Measurements from ENCODE around the gene ROR2.
A peak's percentile ranks its signal among the peaks of the same experiment; 100 is the strongest.

Gene ROR2

DNA sequence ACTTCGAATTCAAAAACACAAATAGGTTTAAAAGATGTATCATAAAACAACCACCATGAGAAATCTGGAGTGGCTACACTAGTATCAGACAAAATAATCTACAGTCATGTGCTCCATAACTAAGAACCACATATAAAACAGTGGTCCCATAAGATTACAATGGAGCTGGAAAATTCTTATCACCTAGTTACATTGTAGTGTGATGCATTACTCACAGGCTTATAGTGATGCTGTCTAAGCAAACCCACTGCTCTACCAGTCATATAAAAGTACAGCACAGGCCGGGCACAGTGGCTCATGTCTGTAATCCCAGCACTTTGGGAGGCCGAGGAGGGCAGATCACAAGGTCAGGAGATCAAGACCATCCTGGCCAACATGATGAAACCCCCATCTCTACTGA lies 160.1 kb downstream of the ROR2 start:
- no peak for DNase-seq

DNA sequence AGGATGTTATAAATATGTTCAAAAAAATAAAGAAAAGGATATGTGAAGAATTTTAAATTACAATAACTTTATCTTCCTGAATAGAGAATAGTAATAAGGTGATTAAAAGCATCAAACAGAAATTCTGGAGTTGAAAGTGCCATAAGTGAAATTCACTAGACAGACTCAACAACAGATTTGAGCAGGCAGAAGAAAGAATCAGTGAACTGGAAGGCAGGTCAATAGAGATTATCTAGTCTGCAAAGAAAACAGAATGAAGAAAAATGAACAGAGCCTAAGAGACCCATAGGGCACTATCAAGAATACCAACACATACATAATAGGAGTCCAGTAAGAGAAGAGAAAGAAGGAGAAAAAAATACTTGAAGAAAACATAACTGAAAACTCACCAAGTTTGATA lies 162.1 kb downstream of the ROR2 start:
- DNase-seq = no peak

DNA sequence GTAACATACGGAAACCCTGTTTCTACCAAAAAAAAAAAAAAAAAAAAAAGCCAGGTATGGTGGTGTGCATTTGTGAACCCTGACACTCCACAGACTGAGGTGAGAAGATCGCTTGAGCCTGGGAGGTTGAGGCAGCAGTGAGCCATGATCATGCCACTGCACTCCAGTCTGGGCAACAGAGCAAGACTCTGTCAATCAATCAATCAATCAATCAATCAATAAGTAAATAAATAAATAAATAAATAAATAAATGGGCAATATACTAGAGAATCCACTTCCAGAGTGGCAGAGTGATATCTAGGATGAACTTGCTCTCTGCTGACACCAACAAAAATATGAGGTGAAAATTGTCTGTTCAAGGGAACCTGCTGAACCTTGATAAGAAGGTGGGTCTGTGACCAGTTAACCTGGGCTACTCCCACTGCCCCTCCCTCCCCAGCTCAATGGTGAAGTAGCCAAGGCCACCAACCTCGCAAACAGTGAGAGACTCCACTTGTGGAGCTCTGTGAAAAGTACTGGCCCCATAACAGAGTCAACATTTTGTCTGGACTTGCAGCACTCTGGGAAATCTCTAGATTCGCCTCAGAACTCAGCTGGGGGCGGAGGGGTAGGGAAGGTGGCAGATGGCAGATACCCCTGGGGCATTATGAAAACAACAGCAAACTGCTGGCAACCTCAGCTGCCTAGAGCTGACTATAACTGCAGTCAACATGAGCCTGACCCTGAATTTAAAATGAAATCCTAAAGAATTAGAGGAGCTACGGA lies 163.7 kb downstream of the ROR2 start:
- DNase-seq = peak; percentile 76

DNA sequence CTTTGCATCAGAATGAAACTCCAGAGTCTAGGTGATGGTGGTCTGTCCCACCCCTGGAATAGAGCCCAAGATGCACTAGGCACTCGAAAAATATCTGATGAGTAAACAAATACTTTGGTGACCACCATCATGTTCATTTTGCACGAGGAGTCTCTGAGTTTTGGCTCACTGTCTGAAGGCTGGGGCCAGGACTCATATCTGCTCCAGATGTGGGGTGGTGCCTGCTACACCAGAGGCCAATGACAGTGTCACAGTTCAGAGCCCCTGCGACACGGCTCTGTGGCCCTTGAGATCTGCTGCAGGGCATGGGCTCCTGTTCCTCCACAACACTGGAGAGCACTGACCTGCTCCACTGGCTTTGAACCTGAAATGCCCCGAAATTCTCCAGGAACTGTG lies 164.6 kb downstream of the ROR2 start:
- no peak for DNase-seq

DNA sequence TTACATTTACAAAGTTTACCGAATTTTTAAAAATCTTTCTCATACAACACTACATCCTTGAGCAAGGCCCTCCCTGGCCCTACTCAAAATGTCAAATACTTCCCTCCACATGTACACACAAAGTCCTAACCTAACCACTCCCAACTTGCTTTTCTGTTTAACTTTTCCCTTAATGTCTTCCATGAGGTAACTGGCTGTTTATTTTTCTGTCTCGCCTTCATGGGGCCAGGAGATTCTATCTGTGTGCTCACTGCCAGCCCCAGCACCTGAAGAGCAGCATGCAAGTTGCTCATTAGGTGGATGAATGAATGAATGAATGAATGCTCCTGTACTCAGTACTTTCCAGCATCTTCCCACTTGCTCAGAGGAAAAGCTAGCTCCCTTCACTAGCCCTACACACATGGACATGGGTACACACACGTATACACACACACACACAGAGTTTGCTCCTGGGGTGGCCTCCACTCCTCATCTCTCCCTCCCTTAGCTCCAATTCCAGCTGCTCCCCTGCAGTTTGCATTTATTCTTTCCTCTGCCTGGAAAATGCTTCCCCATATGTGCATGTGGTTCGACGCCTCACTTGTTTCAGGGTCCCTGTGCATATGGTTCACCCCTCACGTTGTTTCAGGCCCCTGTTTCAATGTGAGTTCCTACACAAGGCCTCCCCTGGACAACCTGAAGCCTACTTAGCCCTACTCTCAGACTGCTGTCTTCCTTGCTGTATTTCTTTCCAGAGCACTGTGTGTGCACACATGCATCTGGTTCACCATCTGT lies 165.2 kb downstream of the ROR2 start:
- DNase-seq = peak; percentile 9

DNA sequence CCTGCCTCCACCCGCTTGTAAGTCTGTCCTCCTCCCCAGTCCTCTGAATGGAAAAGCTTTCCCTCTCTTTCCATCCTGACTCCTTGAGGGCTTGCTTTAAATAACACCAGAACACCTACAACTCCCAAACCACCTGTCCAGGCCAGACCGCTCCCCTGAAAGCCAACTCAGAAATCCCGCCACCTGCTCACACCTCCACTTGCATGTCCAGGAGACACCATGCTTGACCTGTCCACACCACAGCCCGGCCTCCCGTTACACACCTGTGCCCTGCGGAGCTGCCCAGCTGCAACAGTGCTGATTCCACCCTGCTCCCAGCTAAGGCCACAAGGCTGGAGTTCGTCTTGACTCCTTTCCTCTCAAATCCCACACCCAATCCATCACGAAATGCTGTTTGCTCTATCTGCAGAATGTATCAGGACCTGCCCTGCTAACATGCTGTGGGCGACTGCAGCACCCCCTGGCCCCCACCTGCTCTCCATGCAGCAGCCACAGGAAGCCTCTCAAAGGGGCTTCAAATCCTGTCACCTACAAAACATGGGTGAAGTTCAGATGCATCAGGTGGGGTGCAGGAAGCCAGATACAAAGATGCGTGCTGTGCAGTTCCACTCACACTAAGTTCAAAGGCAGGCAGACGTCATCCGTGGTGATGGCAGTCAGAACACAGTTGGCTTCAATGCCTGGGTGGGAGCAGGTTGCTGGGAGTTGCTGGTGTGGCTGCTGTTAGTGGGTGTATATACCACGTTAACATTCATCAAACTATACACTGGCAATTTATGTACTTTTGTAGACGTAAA lies 166.0 kb downstream of the ROR2 start:
- no peak for DNase-seq

DNA sequence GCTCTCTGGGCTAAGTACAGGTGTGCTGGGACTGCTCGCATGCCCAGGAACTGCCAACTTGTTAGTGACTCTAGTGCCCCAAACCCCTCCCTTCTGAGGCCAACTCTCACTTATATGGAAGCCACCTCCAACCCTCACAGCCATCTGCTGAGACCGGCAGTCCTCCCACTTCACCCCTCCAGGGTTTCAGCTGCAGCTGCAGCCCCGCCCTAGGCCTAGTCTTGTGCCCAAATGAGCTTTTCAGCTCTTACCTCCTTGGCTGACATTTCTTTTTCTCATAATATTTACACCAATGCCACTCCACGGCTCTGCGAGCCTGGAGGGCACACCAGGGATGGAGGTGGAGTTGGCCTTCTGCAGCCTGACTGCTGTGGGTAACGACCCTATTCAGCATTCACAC lies 166.6 kb downstream of the ROR2 start:
- DNase-seq = no peak

DNA sequence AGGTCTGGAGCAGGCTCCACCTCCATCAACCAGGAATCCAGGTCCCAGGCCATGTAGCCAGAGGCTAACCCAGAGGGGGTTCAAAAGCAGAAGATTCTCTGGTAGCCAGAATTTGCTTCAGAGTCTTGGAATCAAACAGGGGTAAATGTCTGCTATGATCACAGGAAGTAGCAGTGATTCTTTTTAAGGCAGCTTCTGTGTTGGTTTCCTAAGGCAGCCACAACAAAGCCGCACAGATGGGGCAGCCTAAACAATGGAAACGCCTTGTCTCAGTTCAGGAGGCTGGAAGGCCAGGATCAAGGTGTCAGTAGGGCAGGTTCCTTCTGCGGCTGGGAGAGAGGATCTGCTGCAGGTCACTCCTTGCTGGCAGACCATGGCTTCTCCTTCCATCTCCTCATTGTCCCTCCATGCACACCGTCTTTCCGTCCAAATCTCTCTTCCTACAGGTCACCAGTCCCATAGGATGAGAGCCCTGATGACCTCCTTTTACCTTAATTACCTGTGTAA lies 167.3 kb downstream of the ROR2 start:
- DNase-seq = no peak

DNA sequence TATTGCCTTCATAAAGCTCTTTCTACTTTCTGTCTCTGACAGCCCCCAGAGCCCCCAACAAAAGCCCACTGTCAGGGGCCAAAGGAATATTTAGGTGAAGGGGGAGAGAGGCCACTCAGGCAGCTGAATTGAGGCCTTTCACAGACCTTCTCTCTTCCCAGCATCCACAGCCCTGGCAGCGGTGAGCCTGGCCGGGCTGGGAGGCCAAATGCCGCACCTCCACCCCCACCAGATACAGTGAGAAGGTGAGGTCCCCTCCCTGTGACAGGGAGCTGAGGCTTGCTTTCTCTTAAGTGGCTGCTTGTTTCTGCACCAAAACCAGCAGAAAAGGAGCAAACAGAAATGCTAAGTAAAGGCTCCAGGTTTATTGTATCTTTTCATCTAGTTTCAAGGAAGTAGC lies 168.1 kb downstream of the ROR2 start:
- DNase-seq = no peak

DNA sequence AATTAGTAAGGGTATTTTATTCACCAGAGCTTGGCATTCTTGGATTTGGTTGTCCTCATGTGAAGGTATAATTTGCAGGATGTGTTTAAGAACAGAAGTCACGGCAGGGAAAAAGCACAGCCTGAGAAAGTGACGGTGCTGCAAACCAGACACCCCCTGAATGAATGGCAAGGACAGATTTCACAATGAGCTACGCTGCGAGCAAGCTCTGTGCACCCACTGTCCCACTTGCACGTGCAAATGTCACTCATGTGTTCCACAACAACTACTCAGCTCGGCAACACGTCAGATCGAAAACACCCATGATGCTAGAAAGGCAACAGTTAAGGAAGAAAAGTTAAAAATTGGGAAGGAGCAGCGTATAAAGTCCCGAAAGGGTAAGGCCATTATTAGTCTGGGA lies 168.9 kb downstream of the ROR2 start:
- no peak for DNase-seq

DNA sequence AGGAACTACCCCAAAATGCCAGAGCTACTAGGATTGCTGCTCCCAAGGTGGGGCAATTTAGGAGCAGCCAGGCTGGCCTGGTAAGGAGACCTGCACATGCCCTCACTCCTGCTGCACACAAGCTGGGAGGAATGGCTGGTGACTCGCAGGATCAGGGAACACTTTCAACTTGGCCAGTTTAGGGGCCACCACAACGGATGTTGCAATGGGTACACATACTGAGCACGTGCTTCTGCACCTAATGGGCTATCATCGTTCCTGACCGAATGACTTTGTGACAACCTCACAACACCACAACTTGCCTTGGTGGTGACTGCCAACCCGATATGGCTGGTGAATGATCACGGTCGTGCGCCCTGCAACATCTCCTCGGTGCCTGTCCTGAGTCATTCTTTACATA lies 172.0 kb downstream of the ROR2 start:
- no peak for DNase-seq

DNA sequence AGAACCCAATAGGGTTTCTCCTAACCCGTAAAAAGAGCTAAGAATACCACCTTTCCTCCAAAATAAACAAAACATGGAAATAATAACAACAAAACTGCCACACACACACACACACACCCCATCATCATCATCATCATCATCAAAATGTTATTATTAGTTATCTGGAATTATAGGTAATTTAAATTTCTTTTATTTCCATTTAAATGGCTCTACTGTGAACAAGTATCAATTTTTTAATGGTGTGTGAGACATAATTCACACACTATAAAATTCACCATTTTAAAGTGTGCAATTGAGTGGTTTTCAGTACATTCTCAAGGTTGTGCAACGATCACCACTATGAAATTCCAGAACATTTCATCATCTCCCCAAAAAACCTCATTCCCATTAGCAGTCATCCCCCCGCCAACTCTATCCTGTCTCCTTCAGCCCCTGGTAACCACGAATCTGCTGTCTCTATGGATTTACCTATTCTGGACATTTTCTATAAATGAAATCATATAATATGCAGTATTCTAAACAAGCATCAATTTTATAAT lies 172.7 kb downstream of the ROR2 start:
- DNase-seq = no peak

DNA sequence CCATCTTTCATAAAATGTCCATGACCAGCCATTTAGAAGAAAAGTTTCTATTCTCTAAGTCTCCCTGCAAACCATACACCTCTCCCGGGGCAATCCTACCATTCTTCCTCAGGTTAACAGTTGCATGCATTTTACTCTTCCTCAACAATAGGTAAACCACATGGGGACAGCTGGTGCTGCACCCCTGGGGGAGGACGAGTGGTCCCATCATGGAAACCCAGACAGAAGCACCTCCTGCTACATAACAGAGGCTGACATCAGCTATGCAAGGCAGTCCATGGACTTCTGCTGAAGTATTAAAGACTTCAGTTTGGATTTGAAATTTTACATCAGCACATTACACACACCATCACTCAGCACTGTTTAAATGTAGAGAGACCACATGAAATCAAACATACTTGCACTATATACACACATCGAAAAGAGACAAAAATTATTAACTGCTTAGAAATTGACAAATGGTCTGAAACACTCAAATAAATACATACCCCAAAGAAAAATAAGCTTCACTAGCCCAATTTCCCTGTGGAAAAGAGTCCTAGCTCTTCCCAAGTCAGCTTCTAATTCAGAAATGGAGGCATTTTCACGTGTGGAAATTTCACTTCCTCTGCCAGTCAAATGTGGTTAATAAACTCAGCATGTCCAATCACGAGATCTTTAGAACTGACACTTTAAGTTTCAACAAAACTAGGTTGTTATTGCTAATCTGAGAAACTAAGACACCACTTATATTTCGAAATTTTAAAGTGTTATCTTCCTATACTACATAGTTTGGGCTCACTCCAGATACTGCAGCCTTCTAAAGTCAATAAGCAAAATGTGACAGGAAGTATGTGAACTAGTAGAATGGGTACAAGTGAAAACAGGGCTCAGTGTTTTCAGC lies 173.4 kb downstream of the ROR2 start:
- DNase-seq = no peak

DNA sequence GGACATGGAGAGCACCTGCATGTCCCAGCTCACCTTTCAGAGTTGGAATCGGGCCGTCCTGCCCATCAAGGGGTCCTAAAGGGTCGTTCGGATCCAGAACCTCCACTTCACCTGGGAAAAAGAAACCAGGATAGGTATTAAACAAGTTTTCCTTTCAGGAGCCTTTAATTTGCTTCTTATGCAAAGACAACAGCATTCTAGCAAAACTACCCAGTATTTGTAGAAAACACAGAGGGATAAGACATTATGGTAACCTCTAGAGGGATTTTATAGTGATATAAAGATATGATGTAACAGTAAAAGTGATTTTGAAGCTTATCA lies 174.4 kb downstream of the ROR2 start:
- DNase-seq = no peak

DNA sequence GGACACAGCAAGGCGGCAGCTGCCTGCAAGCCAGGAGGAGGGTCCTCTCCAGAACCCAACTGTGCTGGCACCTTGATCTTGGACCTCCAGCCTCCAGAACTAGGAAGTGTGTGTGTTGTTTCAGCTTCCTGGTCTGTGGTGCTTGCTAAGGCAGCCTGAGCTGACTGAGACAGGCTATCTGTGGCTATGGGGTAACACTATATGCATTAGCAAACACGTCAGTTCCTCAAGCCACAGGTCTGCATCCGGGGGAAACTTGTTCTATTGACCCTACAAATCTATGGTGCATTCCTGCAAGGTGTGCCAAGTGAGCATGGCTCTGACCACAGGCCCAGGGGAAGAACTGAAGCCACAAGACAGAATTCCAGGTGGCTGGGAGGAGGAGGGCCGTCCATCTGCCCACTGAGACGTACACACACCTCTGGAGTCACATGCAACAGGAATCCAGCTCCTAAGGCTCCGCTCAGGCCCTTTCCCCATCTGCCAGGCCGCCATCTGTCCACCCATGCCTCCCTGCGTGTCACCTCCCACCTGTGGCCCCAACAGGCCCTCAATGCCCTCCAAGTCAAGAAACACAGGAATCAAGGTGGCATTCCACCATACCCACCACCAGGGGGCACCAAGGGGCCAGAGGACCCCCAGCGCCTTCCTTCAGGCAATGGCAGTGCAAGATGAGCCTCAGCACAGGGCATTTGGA lies 174.9 kb downstream of the ROR2 start:
- peak; percentile 66 for DNase-seq

DNA sequence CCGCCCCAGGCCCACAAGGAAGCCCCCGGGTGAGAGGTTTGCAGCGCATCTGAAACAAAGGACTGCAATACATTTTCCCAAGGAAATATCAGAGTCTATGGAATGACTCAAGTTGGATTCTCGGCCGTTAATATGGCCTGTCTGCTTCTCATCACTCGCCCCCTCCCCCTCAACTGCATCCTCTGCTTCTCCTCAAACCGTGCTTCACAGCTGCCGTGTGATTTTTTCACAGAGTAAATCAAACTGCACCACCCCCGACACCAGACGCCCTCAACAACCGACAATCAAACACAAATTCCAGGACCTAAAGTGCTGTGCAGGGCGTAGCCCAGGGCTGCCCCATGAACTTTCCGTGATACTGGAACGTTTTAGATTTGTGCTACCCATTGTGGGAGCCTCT lies 176.9 kb downstream of the ROR2 start:
- DNase-seq = no peak

DNA sequence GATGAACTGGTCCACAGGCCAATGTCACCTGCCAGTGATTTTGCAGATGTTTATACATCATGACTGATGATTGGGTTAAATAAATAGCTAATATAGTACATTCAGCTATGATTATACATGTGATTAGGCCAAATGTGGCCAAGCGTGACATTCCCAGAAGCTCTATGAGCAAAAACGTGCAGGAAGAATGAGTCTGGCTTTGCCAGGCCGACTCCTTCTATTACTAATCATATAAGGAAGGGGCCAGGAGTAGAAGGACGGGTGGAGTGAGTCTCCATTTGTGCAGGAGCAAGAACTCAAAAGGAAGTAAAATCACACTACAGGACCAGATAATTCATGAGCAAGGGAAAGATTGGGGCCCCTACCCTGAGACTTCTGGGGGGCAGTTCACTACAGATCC lies 178.2 kb downstream of the ROR2 start:
- no peak for DNase-seq

DNA sequence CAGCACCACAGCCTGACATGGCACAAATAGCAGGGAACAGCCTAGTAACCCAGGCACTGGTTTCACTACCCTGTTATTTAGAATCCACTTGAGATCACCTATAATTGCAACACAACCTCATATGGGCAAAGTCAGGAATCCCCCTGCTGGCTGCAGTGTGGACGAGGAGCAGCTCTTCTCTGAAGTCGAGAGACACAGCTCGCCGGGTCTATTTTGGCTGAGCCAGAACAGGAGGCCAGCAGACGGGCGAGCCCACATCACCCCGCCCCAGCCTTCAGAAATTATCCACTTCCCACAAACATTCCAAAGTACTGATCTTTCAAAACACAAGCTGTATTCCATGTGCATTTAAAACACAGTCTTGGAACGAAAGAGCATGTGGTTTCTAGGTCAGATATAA lies 179.0 kb downstream of the ROR2 start:
- DNase-seq = no peak

DNA sequence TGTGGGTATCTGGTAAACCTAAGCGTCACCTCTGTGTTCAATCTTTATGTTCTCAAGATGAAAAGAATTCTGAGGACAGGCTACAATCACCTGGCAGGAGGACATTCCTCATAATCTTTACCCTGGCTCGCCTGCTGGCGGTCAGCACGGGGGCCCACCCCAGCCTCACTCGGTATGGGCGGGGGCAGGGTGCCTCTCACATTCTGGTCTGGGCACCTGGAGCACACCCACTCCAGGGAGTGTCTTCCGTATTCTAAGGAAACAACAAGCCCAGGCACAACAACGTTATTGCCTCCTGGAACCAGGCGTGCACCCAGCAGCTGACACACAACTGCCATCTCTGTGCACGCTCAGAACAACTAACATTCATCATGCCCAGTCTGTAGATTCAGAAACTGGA lies 179.8 kb downstream of the ROR2 start:
- DNase-seq = no peak

DNA sequence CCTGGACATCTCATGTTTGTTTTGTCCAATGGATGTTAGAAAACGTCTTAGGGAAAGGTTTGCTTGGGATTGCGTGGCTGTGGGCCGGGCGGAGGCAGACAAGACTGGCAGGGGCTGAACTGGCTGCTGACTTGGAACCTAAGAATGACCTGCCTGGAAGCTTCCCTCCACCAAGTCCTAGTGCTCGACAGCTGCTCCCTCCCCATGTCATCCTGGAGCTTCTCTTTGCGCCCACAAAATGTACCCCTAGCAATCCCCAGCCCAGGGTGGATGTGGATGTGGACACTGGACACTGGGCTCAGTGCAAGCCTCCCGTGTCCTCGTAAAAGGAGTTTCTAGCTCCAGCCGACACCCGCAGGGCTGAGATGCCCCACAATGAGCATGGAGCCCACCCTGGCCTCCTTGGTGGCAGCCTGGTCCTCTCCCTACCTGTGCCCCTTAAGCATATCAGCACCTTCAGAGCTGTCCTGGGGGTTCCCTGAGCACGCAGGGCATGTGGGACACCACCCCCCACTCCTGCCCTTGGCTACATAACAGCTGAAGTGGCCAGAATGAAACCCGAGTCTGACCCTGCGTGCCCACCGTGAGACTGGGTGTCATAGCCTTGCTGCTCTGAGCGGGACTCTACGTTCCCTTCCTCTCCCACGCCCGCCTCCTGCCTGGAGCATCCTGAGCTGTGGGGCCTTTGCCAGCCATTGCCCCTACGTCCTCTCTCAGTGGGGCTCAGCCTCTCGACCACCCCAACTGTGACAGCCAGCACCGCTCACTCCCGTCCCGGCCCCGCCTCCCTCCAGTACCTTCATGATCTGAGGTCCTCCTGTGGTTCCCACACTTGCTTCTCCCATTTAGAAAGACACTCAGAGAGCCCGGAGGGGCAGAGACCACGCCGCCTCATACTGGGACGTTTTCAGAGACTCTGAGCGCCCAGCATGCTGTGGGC lies 180.8 kb downstream of the ROR2 start:
- DNase-seq = no peak

DNA sequence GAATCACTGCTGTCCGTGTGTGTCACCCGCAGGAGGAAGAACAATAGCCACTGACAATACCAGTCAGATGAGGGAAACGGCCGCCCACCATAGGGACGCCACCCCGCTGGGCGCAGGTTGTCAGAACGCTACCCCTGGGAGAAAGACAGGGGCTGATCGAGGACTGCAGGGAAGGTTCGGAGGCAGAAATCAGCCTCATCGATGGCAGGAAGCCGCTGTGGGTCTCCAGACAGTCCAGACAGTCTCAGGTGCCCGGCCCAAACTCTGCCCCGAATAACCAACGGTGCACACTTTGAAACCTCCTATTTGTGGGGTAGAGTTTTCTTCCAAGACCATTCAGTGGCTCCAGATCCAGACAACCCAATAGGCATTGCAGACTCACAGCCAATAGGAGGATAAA lies 181.5 kb downstream of the ROR2 start:
- no peak for DNase-seq

Measured in NCI-H1694 treated with DMSO at 0.1 percent for 48 hours (cell line).